NCI-H510A treated with DMSO at 0.1 percent for 48 hours (cell line): ENCODE data around the gene NAP1L1.

Experiments used
- DNase-seq: peaks from one replicate; lab custom pipeline; 2025; lab: John Stamatoyannopoulos, UW

The NAP1L1 gene

GRCh38 chr12:76084863-76085519 is 506 bp upstream of the NAP1L1 start:
- DNase-seq: peak; percentile 97

DNA sequence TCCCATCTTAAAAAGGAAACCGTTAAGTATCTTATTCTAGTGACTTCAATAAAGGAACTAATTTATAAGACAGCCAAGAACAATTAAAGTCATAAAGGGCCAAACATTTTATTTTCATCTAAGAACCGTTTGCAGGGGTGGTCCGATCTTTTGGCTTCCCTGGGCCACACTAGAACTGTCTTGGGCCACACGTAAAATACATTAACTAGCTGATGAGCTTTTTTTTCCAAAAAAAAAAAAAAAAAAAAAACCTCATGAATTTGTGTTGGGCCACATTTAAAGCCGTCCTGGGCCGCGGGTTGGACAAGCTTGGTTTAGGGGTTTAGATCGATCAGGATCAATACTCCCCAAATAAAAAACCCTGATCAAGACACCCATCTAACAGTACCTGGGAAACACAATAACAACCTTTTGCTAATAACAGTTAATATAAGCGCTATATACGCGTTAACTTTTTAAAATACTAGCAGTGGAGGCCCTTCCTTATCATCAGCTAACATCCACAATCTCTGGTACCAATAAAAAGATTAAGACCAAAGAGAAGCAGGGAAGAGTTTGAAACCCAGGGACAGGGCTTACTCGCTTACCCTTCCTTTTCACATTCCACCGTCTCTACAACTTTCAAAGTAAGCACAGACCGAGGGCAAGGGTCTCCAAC is 1.1 kb downstream of the NAP1L1 start:
- no peak for DNase-seq

GRCh38 chr12:76081909-76082308 is 2.6 kb downstream of the NAP1L1 start:
- peak; percentile 38 for DNase-seq

GRCh38 chr12:76080729-76081415 is 3.6 kb downstream of the NAP1L1 start:
- no peak for DNase-seq

DNA sequence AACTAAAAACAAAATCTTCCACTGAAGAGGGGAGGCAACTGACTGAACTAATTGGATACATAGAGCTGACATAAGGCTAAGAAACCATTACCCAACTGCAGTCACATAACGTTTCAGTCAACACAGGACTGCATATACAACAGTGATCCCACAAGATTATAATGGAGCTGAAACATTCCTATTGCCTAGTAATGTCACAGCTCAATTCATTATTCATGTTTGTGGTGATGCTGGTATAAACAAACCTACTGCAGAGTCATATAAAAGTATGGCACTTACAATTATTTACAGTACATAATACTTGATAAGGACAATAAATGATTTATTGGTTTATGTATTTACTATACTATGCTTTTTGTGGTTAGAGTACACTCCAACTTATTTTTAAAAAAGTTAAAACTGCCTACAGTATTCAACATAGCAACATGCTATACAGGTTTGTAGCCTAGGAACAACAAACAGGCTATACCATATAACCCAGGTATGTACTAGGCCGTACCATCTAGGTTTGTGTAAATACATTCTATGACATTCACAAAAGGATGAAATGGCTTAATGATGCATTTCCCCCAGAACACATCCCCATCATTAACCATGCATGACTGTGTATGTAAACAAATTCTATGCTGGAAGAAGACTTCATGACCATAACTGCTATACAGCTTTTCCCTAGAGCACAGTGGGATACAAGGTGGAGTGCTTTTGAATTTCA is 4.3 kb downstream of the NAP1L1 start:
- DNase-seq: peak; percentile 68

- DNase-seq: no peak
These were observed 5.7 kb downstream of the NAP1L1 start for GRCh38 chr12:76078748-76079147.

DNA sequence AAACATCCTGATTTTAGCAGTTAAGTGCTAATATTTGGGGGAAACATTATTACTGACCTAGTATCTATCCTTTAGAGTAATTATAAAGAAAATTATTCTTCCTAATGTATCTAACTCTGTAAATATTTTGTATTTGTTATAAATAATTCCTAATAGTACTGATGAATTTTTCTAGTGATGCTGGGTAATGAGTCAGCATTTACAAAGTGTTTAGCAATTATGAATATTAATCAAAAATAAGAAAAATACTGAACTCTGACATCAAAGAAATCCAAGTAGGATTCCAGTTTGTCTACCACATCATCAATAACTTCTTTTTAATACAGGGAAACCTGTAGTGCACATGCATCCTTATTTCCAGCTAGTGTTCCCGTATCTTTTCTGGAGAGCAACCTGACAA is 9.0 kb downstream of the NAP1L1 start:
- no peak for DNase-seq

- no peak for DNase-seq
These were observed 9.7 kb downstream of the NAP1L1 start for GRCh38 chr12:76074701-76075336.

DNA sequence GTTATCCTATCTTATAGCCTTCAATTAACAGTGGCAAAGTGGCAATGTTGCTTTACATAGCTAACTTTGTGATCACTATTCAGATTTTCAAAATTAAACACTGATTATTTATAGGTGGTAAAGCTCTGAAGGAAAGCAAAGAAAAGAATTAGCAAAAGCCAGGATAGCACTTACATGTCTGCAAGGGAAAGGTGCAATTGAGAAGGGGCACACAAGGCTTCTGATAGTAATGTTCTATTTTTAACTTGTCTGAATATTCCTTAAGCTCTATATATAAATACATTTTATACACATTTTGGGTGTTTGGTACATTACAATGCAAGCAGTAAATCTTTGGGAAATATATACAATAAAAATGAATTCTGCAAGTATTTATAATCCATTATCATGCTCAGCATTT is 10.9 kb downstream of the NAP1L1 start:
- no peak for DNase-seq

- no peak for DNase-seq
These were observed 11.9 kb downstream of the NAP1L1 start for GRCh38 chr12:76072568-76072967.

- no peak for DNase-seq
These were observed 15.1 kb downstream of the NAP1L1 start for GRCh38 chr12:76069339-76069738.

- DNase-seq: no peak
These were observed 18.6 kb downstream of the NAP1L1 start for GRCh38 chr12:76065917-76066316.

DNA sequence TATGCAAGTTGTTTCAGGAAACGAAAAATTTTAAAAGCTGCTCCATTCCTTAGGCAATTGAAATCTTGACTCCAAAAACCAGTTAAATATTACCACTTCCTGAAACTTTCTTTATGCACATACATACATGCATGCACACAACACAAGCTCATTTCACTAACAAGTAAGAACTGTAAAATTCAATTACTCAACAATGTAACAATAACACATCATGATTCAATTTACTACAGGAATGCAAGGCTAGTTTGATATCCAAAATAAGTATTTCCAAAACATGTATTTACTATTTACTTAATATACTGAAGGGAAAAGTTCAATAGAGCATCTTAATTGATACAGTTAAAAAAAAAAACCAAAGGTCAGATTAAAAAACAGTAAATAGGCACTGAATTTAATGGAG is 19.6 kb downstream of the NAP1L1 start:
- DNase-seq: no peak

GRCh38 chr12:76060111-76060510 is 24.4 kb downstream of the NAP1L1 start:
- DNase-seq: no peak

- no peak for DNase-seq
These were observed 27.2 kb downstream of the NAP1L1 start for GRCh38 chr12:76057326-76057725.

GRCh38 chr12:76055393-76055792 is 29.1 kb downstream of the NAP1L1 start:
- DNase-seq: no peak

DNA sequence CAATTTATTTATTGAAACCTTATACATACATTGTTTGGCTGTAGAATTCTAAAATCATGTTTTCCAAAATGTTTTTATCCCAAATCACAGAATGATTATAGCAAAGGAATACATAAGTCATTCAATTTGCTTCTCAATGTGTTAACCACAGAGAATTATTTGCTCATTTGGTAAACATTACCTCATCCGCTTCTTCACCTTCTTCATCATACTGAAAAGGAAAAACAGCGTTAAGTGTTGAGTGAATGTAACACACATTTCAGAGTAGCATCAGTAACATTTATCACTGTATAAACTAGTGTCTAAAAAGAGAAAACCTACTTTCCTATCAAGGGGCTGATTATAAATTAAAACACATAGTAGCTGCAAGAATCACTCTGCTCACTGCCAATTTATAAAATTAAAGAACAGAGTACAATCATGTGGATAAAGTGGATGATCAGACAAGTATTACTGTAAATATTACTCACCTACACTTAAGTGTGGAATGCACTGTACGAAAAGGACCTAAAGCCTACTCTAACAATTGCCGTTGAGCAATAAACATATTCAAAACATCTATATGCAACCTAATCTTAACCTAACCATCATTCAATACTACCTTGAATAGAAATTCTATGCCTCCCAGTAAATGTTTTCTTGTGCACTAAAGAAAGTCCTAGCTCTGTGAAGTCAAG is 34.8 kb downstream of the NAP1L1 start:
- DNase-seq: peak; percentile 25

- no peak for DNase-seq
These were observed 36.7 kb downstream of the NAP1L1 start for GRCh38 chr12:76047742-76048141.

DNA sequence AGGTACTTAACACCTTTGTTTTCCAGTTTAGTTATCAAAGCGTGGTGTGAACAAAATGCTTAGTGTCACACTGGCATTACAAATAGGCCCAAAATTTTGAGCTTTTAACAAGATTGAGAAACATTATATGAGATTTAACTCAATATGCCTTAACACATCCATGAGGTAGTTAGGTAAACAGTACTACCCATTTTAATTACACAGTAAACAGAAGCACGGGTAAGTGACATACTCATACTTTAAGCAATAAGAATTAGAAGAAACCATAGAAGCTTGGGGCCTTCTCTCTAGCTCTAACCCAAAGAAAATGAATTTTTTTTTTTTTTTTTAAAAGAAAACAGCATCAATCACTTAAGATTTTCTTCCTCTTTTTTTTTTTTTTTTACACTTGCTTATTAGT is 37.4 kb downstream of the NAP1L1 start:
- DNase-seq: no peak

DNA sequence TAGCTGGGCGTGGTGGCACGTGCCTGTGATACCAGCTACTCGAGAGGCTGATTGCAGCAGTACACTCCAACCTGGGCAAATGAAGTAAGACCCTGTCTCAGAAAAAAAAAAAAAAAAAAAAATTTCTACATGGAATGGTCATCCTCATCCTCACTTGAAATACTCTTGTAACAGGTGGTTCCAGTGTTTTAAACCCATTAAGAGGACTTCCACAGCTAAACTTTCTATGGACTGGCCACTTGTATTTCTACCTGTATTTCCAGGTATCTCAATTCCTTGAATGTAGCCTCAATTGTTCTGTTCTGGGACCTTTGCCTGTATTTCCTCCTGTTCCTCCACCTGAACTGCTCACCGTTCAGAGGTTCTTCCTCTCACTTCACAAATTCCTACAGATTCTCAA is 41.1 kb downstream of the NAP1L1 start:
- no peak for DNase-seq

DNA sequence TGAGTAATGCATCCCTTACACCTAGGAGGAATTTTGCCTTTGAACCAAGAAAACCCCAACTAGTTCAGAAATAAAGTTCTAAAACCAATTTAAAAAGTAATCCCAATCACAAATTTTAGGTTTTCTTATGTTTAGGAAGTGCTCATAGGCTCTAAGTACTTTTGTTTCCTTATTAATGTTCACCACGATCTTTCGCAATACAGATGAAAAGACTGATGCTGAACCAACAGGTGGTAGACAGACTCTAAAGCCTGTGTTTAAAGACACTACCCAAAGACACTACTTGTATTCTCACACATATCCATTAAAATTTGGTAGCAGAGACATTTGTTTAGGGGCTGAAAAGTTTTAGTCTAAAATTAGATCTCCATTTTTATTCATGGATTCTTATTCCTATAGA is 42.3 kb downstream of the NAP1L1 start:
- peak; percentile 17 for DNase-seq

- DNase-seq: peak; percentile 44
These were observed 43.1 kb downstream of the NAP1L1 start for GRCh38 chr12:76041406-76041805.
